GM23338 (cell line): Measurements from ENCODE around the gene CCND1. TPM values are rescaled to one million over a fixed set of nuclear protein-coding genes. Genes with fewer than 3 reads are reported as not detected.

ENCODE experiments used
- ATAC-seq: fragments of 200-7000 bp; cut with Tn5 transposase; 3 replicates; pipeline ENCODE4 v1.9.1; 2020
- DNase-seq: peaks from one replicate; pipeline ENCODE4 v3.0.0-alpha.2; 2015; ENCODE audit warnings: low spot score
- H2AFZ ChIP-seq: fragments of 200-600 bp; sonication (generic); 2 replicates; pipeline ENCODE4 v1.8.0; 2016; ENCODE audit warnings: antibody characterized with exemption, mild to moderate bottlenecking, moderate library complexity
- H3F3A ChIP-seq: fragments of 200-600 bp; sonication (generic); replicated peaks from 2 replicates; pipeline ENCODE4 v1.8.0; 2017; ENCODE audit warnings: antibody characterized with exemption, mixed run types, low read depth
- H3K27ac ChIP-seq: fragments of 200-600 bp; sonication (generic); 2 replicates; pipeline ENCODE4 v1.6.1; 2016; ENCODE audit warnings: low read depth
- H3K27me3 ChIP-seq: fragments of 200-600 bp; sonication (generic); 2 replicates; pipeline ENCODE4 v1.8.0; 2016; ENCODE audit warnings: mild to moderate bottlenecking, mixed run types, moderate library complexity; ENCODE audit not compliant: insufficient read depth
- H3K36me3 ChIP-seq: fragments of 200-600 bp; sonication (generic); 2 replicates; pipeline ENCODE4 v1.8.0; 2016; ENCODE audit warnings: mild to moderate bottlenecking; ENCODE audit not compliant: insufficient read depth
- H3K4me1 ChIP-seq: fragments of 200-600 bp; sonication (generic); 2 replicates; pipeline ENCODE4 v1.8.0; 2016; ENCODE audit warnings: mild to moderate bottlenecking, moderate library complexity; ENCODE audit not compliant: insufficient read depth
- H3K4me2 ChIP-seq: fragments of 200-600 bp; sonication (generic); 2 replicates; pipeline ENCODE4 v1.7.1; 2017; ENCODE audit warnings: mixed run types
- H3K4me3 ChIP-seq: fragments of 200-600 bp; sonication (generic); 2 replicates; pipeline ENCODE4 v1.6.1; 2016; ENCODE audit warnings: mixed run types
- H3K79me2 ChIP-seq: fragments of 200-600 bp; sonication (generic); replicated peaks from 2 replicates; pipeline ENCODE4 v1.8.0; 2017; ENCODE audit warnings: mild to moderate bottlenecking; ENCODE audit not compliant: insufficient read depth
- H3K9me2 ChIP-seq: fragments of 200-600 bp; sonication (generic); 2 replicates; pipeline ENCODE4 v1.8.0; 2017; ENCODE audit not compliant: insufficient read depth
- H4K20me1 ChIP-seq: fragments of 200-600 bp; sonication (generic); replicated peaks from 2 replicates; pipeline ENCODE4 v1.8.0; 2017; ENCODE audit warnings: mild to moderate bottlenecking; ENCODE audit not compliant: insufficient read depth
- H3K27ac Mint-ChIP-seq: 2 replicates; pipeline ENCODE4 v1.8.0; 2020; ENCODE audit warnings: inconsistent platforms, mild to moderate bottlenecking, moderate library complexity, mixed read lengths
- H3K27me3 Mint-ChIP-seq: 3 replicates; pipeline ENCODE4 v1.8.0; 2022; ENCODE audit warnings: low read depth, mild to moderate bottlenecking, moderate library complexity, mixed read lengths, inconsistent platforms; ENCODE audit not compliant: insufficient read depth, poor library complexity
- H3K36me3 Mint-ChIP-seq: 3 replicates; pipeline ENCODE4 v1.8.0; 2021; ENCODE audit warnings: low read depth, mild to moderate bottlenecking, inconsistent platforms, moderate library complexity, mixed read lengths
- H3K4me1 Mint-ChIP-seq: 3 replicates; pipeline ENCODE4 v1.8.0; 2020; ENCODE audit warnings: mild to moderate bottlenecking, inconsistent platforms, mixed read lengths
- H3K4me3 Mint-ChIP-seq: 3 replicates; pipeline ENCODE4 v1.8.0; 2021; ENCODE audit warnings: moderate library complexity, mild to moderate bottlenecking, inconsistent platforms, mixed read lengths
- H3K9me3 Mint-ChIP-seq: 3 replicates; pipeline ENCODE4 v1.8.0; 2020; ENCODE audit warnings: moderate library complexity, mild to moderate bottlenecking, inconsistent platforms, mixed read lengths
- CREB1 ChIP-seq: fragments of 250-450 bp; sonication (Bioruptor Pico); IDR thresholded peaks from 2 replicates; pipeline ENCODE4 v1.5.0; 2020; ENCODE audit warnings: low read depth, mild to moderate bottlenecking, moderate library complexity
- EZH2 ChIP-seq: fragments of 200-600 bp; sonication (generic); IDR thresholded peaks from one replicate; pipeline ENCODE4 v1.8.0; 2017; ENCODE audit warnings: antibody characterized with exemption, mild to moderate bottlenecking, low read depth; ENCODE audit not compliant: unreplicated experiment
- EZH2phosphoT487 ChIP-seq: fragments of 200-600 bp; sonication (generic); IDR thresholded peaks from one replicate; pipeline ENCODE4 v1.8.1; 2018; ENCODE audit warnings: antibody characterized with exemption; ENCODE audit not compliant: unreplicated experiment
- JUNB ChIP-seq: IDR thresholded peaks from one replicate; pipeline ENCODE4 v1.6.1; 2016; ENCODE audit warnings: antibody characterized with exemption; ENCODE audit not compliant: unreplicated experiment
- NANOG ChIP-seq: IDR thresholded peaks from 2 replicates; pipeline ENCODE4 v1.6.1; 2016; ENCODE audit warnings: antibody characterized with exemption, borderline replicate concordance
- POLR2AphosphoS5 ChIP-seq: IDR thresholded peaks from 2 replicates; pipeline ENCODE4 v1.6.1; 2016; ENCODE audit warnings: antibody characterized with exemption, low read depth
- STAT1 ChIP-seq: IDR thresholded peaks from one replicate; pipeline ENCODE4 v1.6.1; 2016; ENCODE audit warnings: antibody characterized with exemption; ENCODE audit not compliant: unreplicated experiment
- ZNF114 ChIP-seq: fragments of 250-450 bp; sonication (Bioruptor Pico); IDR thresholded peaks from 2 replicates; pipeline ENCODE4 v1.5.0; 2020; ENCODE audit warnings: mild to moderate bottlenecking, moderate library complexity
- ZNF331 ChIP-seq: fragments of 250-450 bp; sonication (Bioruptor Pico); IDR thresholded peaks from 2 replicates; pipeline ENCODE4 v1.5.0; 2020; ENCODE audit warnings: low read depth, mild to moderate bottlenecking, moderate library complexity
- polyA plus RNA-seq: library from polyadenylated mRNA; unstranded; fragments of >200 nt; fragmentation: Nextera tagmentation; extraction: Ambion mirVana; gene quantifications from 2 replicates; pipeline ENCODE4 v1.2.1, GENCODE V29; 2016
- total RNA-seq: library from RNA; depleted of rRNA; stranded (reverse); fragments of >200 nt; shearing (Covaris generic); gene quantifications from 2 replicates; pipeline ENCODE4 v1.2.3, GENCODE V29; 2014
- TF ChIP-seq, protein P1 (sequence below), 2 experiments: fragments of 200-600 bp in 1 of 2; sonication (generic) in 1 of 2; conservative IDR thresholded peaks; 2 replicates each; pipeline versions ENCODE4 v1.5.1 to v1.6.1; 2016 to 2017; ENCODE audit warnings: antibody characterized with exemption in 2 of 2, low read depth in 2 of 2, mild to moderate bottlenecking in 2 of 2, moderate library complexity in 1 of 2
- TF ChIP-seq, protein P2 (sequence below): IDR thresholded peaks from 2 replicates; pipeline ENCODE4 v1.6.1; 2016; ENCODE audit warnings: antibody characterized with exemption

Gene CCND1
- total and polyA plus RNA-seq, 2 experiments from 2014 or later: 109 to 183 TPM

DNA sequence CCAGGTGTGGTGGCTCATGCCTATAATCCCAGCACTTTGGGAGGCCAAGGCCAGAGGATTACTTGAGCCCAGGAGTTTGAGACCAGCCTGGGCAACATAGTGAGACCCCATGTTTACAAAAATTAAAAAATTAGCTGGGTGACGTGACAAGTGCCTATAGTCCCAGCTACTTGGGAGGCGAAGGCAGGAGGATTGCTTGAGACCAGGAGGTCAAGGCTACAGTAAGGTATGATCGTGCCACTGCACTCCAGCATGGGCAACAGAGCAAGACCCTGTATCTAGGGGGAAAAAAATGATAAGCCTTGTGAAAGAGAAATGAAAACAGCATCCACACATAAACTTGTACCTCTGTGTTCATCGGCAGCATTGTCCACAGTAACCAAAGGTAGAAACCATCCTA, 8.1 kb upstream of the CCND1 start:
- ATAC-seq: no peak
- DNase-seq: no peak
- H3K4me1 Mint-ChIP-seq: peaks cover 8% of the 10 kb centered on the region; the same call in 2 of the 3 replicates

DNA sequence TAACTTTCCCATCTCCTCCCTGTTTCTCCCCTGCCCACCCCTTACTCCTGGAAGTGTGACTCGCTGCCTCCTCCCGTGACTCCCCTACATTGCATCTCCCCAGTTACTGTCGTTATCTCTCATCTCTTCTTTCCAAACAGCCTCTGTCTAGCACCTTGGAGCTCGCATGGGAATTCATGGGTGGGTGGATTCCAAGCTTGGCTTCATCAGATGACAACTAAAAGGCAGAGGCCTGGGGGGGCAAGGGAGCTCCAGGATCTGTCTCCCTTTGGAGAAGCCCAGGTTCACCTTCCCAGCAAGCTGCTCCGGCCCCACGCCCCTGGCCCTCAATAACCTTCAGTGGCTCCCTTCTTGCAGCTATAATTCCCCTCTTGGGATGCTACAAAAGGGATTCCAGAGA, 6.9 kb upstream of the CCND1 start:
- Histone ChIP-seq H3K36me3 (no peaks in the 10 kb centered on the region), H2AFZ (no peak overlapping the region), H3K27me3 (peaks cover 30% of the 10 kb centered on the region), H3K79me2 (no peaks in the 10 kb centered on the region), H4K20me1 (no peaks in the 10 kb centered on the region), H3K4me1 (peaks cover 13% of the 10 kb centered on the region), H3K27ac (no peak overlapping the region), H3K4me2 (no peak overlapping the region), H3K4me3 (no peak overlapping the region), H3F3A (peaks cover 11% of the 10 kb centered on the region; the same call in 1 of the 2 replicates), H3K9me2 (no peaks in the 10 kb centered on the region)
- peaks cover 8% of the 10 kb centered on the region; the same call in 2 of the 3 replicates for H3K4me1 Mint-ChIP-seq
- no peak overlapping the region for H3K27ac Mint-ChIP-seq
- peaks cover 32% of the 10 kb centered on the region for H3K27me3 Mint-ChIP-seq
- DNase-seq (no peak), ATAC-seq (no peak)
- H3K4me3 Mint-ChIP-seq: no peak overlapping the region
- peaks cover 18% of the 10 kb centered on the region for H3K9me3 Mint-ChIP-seq
- peaks cover 12% of the 10 kb centered on the region; the same call in 2 of the 3 replicates for H3K36me3 Mint-ChIP-seq
- TF ChIP-seq EZH2 (no peak), ZNF331 (no peak), CREB1 (CRISPR knock-in tag) (no peak), JUNB (no peak), ZNF114 (CRISPR knock-in tag) (no peak), NANOG (no peak), EZH2phosphoT487 (no peak), POLR2AphosphoS5 (no peak)
- TF ChIP-seq, protein P1, sequence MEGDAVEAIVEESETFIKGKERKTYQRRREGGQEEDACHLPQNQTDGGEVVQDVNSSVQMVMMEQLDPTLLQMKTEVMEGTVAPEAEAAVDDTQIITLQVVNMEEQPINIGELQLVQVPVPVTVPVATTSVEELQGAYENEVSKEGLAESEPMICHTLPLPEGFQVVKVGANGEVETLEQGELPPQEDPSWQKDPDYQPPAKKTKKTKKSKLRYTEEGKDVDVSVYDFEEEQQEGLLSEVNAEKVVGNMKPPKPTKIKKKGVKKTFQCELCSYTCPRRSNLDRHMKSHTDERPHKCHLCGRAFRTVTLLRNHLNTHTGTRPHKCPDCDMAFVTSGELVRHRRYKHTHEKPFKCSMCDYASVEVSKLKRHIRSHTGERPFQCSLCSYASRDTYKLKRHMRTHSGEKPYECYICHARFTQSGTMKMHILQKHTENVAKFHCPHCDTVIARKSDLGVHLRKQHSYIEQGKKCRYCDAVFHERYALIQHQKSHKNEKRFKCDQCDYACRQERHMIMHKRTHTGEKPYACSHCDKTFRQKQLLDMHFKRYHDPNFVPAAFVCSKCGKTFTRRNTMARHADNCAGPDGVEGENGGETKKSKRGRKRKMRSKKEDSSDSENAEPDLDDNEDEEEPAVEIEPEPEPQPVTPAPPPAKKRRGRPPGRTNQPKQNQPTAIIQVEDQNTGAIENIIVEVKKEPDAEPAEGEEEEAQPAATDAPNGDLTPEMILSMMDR (conservative IDR thresholded peaks at IDR 0.05; ENCODE audit: low read depth in 2 of 2): no peak
- TF ChIP-seq, protein P2, sequence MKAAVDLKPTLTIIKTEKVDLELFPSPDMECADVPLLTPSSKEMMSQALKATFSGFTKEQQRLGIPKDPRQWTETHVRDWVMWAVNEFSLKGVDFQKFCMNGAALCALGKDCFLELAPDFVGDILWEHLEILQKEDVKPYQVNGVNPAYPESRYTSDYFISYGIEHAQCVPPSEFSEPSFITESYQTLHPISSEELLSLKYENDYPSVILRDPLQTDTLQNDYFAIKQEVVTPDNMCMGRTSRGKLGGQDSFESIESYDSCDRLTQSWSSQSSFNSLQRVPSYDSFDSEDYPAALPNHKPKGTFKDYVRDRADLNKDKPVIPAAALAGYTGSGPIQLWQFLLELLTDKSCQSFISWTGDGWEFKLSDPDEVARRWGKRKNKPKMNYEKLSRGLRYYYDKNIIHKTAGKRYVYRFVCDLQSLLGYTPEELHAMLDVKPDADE: no peak

More for the DNA sequence above, 8.1 kb upstream of the CCND1 start:
- Mint-ChIP-seq H3K27me3 (peaks cover 28% of the 10 kb centered on the region), H3K27ac (no peak overlapping the region), H3K4me3 (no peak overlapping the region), H3K9me3 (peaks cover 27% of the 10 kb centered on the region), H3K36me3 (peaks cover 14% of the 10 kb centered on the region; the same call in 2 of the 3 replicates)
- peaks cover 10% of the 10 kb centered on the region; the same call in 1 of the 2 replicates for H3F3A ChIP-seq
- no peaks in the 10 kb centered on the region for H3K79me2 ChIP-seq
- no peaks in the 10 kb centered on the region for H4K20me1 ChIP-seq
- H2AFZ ChIP-seq: no peak overlapping the region
- H3K27me3 ChIP-seq: peaks cover 30% of the 10 kb centered on the region
- no peaks in the 10 kb centered on the region for H3K9me2 ChIP-seq
- no peaks in the 10 kb centered on the region for H3K36me3 ChIP-seq
- no peak overlapping the region for H3K27ac ChIP-seq
- H3K4me1 ChIP-seq: peaks cover 13% of the 10 kb centered on the region
- H3K4me3 ChIP-seq: no peak overlapping the region
- H3K4me2 ChIP-seq: no peak overlapping the region
- TF ChIP-seq STAT1: no peak
- TF ChIP-seq NANOG: no peak
- TF ChIP-seq EZH2phosphoT487: no peak
- TF ChIP-seq ZNF331: no peak
- TF ChIP-seq, protein P1 (conservative IDR thresholded peaks at IDR 0.05; ENCODE audit: low read depth in 2 of 2): no peak
- no peak for TF ChIP-seq POLR2AphosphoS5
